GM19455 (cell line): ENCODE data around the gene CEP19.

Experiments
- ATAC-seq: cut with Tn5 transposase; IDR thresholded peaks from one replicate; pipeline ENCODE4 v1.9.1; 2021; ENCODE audit not compliant: unreplicated experiment

CEP19 gene

GRCh38 chr3:196712514-196713413 lies 714 bp upstream of the CEP19 start:
- peak; percentile 59 for ATAC-seq

GRCh38 chr3:196708467-196708866 lies 3.6 kb downstream of the CEP19 start:
- no peak for ATAC-seq

- no peak for ATAC-seq
These were observed 4.5 kb downstream of the CEP19 start for GRCh38 chr3:196707566-196707965.

GRCh38 chr3:196706731-196707130 lies 5.3 kb downstream of the CEP19 start:
- no peak for ATAC-seq

- ATAC-seq: no peak
These were observed 5.7 kb downstream of the CEP19 start for GRCh38 chr3:196706327-196706726.

- no peak for ATAC-seq
These were observed 11.2 kb downstream of the CEP19 start for GRCh38 chr3:196700801-196701200.

GRCh38 chr3:196699749-196700148 lies 12.3 kb downstream of the CEP19 start:
- no peak for ATAC-seq

GRCh38 chr3:196697270-196697669 lies 14.8 kb downstream of the CEP19 start:
- no peak for ATAC-seq

- no peak for ATAC-seq
These were observed 16.2 kb downstream of the CEP19 start for GRCh38 chr3:196695849-196696226.

- no peak for ATAC-seq
These were observed 16.9 kb downstream of the CEP19 start for GRCh38 chr3:196694941-196695848.

- no peak for ATAC-seq
These were observed 17.8 kb downstream of the CEP19 start for GRCh38 chr3:196694202-196694638.

GRCh38 chr3:196691386-196691785 lies 20.7 kb downstream of the CEP19 start:
- ATAC-seq: no peak

GRCh38 chr3:196689941-196690660 lies 21.9 kb downstream of the CEP19 start:
- ATAC-seq: no peak

- no peak for ATAC-seq
These were observed 23.7 kb downstream of the CEP19 start for GRCh38 chr3:196688349-196688748.

GRCh38 chr3:196686436-196686835 lies 25.6 kb downstream of the CEP19 start:
- no peak for ATAC-seq

GRCh38 chr3:196684548-196685407 lies 27.3 kb downstream of the CEP19 start:
- peak; percentile 78 for ATAC-seq

- ATAC-seq: no peak
These were observed 34.1 kb downstream of the CEP19 start for GRCh38 chr3:196677931-196678330.

GRCh38 chr3:196677353-196677752 lies 34.7 kb downstream of the CEP19 start:
- ATAC-seq: no peak

- ATAC-seq: no peak
These were observed 38.4 kb downstream of the CEP19 start for GRCh38 chr3:196673632-196674031.

GRCh38 chr3:196670339-196670738 lies 41.7 kb downstream of the CEP19 start:
- no peak for ATAC-seq
